HG02885 (cell line): ENCODE measurements around the gene AFF3.

ENCODE experiments used
- ATAC-seq: cut with Tn5 transposase; IDR thresholded peaks from one replicate; pipeline ENCODE4 v1.9.1; 2021; ENCODE audit warnings: mild to moderate bottlenecking; ENCODE audit not compliant: unreplicated experiment, poor library complexity

AFF3 gene

DNA sequence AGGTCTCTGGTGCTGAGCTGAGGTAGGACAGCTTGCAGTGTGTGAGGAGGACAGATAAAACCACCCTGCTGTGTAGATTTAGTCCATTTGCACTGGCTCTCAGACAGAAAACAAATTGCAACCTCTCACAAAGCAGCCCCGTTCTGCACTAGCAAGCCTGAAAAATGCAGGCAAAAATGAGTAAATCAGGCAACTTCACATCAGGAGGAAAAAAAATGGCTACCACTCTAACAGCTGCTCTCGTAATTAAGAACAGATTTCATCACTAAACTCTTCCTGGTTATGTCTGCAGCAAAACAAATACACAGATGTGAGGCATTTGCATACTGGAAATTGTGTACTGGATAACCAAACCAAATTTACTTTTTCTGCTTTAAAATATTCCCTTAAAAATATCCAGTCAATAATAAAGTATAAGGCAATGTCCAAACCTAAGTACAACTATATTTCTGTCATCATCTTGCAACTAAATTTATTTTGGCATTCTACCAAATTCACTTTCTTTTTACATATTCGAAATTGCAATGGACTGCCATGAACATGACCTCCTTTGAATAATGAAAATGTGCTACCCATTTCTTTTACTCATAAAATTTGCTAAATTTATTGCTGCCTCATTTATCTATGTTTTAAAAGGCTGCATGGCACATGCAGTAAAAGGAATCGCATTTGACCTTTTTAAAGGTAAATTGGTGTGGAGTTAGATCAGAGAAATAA, 157.4 kb downstream of the AFF3 start:
- ATAC-seq = no peak

GRCh38 chr2:99982744-99983143, 159.6 kb downstream of the AFF3 start:
- no peak for ATAC-seq

GRCh38 chr2:99981840-99982239, 160.6 kb downstream of the AFF3 start:
- ATAC-seq = no peak

DNA sequence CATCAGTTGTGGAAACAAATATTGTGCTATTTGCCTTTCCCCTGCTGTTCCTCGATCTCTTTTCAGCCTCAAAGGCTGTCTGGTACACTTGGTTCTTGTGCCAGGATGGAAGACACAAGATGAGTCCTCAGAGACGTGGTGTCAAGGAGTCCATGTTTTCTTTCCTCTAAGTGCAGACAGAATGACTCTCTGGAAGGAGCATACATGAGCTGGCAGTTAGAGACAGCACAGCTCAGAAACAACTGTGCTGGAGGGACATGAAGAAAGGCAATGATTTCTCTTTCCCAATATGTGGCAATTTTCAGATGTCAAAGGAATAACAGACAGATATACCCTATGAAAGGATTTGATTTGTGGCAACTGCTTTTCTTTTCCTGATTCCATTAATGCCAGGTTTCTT, 162.2 kb downstream of the AFF3 start:
- no peak for ATAC-seq

GRCh38 chr2:99977966-99978365, 164.4 kb downstream of the AFF3 start:
- no peak for ATAC-seq

DNA sequence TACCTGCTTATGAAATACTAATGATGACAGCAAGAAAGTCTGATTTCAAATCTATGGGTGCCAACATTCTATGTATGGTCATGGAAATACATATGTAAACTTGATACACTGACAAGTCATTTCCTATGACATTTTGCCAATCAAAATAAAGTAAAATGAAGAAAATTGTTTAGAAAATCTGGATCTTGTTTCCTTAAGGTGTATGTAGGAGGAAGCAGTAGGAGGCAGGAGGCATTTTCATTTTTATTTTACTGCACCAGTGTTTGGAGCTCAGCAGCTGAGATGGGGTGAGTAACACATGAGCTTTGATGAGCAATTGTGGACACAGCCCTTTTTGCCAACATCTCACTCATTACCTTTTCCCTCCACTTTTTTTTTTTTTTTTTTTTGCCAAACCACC, 167.0 kb downstream of the AFF3 start:
- no peak for ATAC-seq

DNA sequence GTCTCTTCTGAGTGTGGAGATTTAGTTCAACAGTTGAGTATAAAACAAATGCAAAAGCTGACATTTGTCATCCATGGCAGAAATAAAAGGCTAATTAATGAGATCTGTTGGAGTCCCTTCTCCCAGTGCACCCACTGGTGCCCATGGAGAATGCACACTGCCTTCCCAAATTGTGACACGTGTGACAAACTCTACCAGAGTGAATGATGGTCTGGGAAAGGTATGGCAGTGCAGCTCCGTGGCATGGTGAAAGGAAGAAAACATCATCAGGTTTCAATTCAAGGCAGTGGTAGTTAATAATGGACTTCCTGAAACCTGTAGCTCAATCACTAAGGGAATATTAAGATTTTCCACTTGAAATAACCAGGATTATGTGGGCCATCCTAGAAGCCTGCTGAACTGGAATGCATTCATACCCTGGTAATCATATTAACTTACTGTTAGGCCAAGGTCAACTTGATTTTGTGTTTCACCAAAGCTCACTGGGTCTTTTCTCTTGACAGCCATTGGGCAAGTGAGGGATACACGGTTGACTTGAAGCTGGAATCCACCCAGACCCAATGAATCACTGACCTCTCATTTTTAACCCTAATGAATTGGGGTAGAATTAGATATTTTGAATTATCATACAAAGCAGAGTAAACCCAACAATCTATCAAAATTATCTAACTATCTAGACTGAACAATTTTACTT, 167.6 kb downstream of the AFF3 start:
- ATAC-seq = no peak

- ATAC-seq = no peak
Observed at GRCh38 chr2:99974275-99974674, 168.1 kb downstream of the AFF3 start.

- ATAC-seq = no peak
Observed at GRCh38 chr2:99971326-99971900, 171.0 kb downstream of the AFF3 start.

DNA sequence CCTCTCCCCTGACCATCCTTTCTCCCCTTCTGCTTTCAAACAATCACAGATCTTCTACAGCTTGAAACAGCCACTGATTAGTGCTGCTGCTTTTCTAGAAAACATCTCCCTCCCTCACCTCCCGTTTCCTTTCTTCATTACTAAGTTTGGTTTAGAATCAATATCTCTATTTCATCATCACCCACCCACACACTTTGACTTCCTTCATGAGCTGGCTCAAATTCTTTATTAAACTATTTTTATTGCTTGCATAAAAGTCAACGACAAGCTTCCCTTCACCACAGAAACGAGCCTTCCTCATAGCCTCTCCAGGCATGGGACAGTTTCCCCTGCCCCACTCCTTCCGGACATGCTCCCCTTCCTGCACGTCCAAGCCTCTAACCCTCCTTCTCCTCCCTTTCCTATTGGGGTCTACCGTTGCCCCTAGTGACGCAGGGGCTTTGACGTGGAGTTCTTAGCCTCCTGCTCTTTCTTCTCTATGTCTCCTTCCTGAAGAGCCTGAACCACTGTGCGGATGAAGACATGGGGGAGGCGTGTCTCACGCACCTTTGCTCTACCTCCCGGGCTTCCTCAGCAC, 172.0 kb downstream of the AFF3 start:
- ATAC-seq = no peak

- no peak for ATAC-seq
Observed at GRCh38 chr2:99961196-99961913, 181.0 kb downstream of the AFF3 start.

DNA sequence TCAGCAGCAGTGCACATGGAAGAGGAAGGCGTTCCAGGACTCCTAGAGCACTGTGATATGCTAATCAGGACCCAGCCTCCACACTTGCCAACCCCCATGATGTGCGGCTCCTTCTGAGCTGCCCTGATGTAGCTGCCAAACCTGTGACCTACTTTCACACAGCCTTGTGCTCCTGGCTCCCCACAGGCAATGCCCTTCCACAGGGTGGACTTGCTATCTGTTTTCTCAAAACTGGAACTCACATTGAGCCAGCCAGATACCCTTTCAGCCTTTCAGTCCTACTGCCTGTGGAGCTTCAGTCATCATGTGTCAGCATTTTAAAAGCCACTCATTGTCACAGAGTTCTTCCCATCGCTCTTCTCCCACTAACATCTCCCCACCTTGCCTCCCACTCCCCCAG, 181.6 kb downstream of the AFF3 start:
- no peak for ATAC-seq

DNA sequence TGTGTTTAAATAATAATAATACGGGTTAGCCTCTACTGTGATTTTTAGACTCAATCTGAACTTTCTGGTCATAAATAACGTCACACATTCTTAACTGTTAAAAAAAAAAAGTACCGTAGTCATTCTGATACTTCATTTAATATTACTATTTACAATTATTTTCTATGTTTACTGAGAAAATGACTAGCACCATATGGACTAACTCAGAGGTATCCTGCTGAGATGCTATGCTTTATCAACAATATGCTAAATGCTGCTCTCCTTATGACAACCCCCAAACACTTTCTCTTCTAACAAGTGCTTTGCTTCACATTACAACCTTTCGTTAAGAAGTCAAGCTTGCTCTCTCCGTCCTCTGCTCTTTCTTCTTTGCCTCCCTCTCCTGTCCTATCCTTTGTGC, 182.1 kb downstream of the AFF3 start:
- no peak for ATAC-seq

GRCh38 chr2:99959261-99960014, 183.0 kb downstream of the AFF3 start:
- ATAC-seq = no peak

- no peak for ATAC-seq
Observed at GRCh38 chr2:99957332-99958133, 184.9 kb downstream of the AFF3 start.

DNA sequence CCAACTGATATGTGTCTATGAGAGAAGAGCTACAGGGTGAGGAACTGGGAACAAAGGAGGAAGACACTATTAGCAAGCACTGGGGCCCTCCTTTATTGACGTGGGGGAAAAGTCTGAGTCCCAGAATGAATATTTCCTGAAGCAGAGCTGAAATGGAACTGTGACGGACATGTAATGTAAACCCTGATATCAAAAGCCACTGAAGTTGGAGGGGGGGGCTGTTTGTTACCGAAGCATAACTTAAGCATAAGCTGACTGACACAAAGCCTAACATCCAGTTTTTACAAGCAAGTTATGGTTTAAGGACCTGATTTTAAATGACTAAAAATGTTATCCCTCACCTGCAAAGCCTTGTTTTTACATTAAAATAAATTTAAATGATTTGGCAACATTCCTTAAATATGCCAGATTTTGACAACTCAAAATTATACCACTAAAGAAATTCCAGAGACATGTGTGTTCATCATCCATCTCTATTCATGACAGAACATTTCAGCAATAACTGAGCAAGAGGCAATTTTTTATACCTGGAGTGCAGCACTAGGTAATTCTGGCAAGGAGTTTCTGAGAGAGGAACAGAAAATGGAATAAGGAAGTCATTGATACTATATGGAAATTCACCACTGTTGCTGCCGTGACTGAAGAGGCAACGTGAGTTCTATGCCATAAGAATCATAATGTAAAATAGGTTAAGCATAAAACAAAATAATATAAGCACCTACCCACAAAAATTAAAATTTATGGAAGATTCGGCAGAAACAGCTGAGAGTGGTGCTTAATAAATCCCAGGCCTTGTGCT, 186.0 kb downstream of the AFF3 start:
- no peak for ATAC-seq

GRCh38 chr2:99953750-99954149, 188.6 kb downstream of the AFF3 start:
- no peak for ATAC-seq

- ATAC-seq = no peak
Observed at GRCh38 chr2:99949963-99950362, 192.4 kb downstream of the AFF3 start.
